PC-9 (cell line): ENCODE measurements around the gene ZNF763. TPM values are rescaled to one million over a fixed set of nuclear protein-coding genes. Genes with fewer than 3 reads are reported as not detected.
"Not testable (repeated sequence)": the region's sequence is repeated elsewhere in the genome, so short reads cannot be mapped to it uniquely, and the experiment has no call there.

ENCODE experiments used
- BruUV-seq: library from RNA; stranded (reverse); fragments of 400-500 nt; replicated peaks from 2 replicates; lab custom pipeline; 2021; lab: Mats Ljungman, UMichigan
- CTCF ChIA-PET: fragments of 300-600 bp; sonication (Branson Sonifier 250); formaldehyde crosslinking; loops from one replicate; lab custom pipeline; 2022; ENCODE audit warnings: antibody characterized with exemption; lab: Charles Lee
- POLR2A ChIA-PET: fragments of 300-600 bp; sonication (Branson Sonifier 250); formaldehyde crosslinking; loops from one replicate; lab custom pipeline; 2022; ENCODE audit warnings: antibody characterized with exemption; ENCODE audit not compliant: unreplicated experiment; lab: Charles Lee
- DNase-seq, 2 experiments: peaks; one replicate each; pipeline versions ENCODE4 v3.0.0 to v3.0.0-alpha.2; 2015 to 2022; ENCODE audit warnings: mixed read lengths in 1 of 2
- H2AFZ ChIP-seq: fragments of 200-600 bp; sonication (generic); 2 replicates; pipeline ENCODE4 v1.8.1; 2017; ENCODE audit warnings: antibody characterized with exemption
- H3F3A ChIP-seq: fragments of 200-600 bp; sonication (generic); 2 replicates; pipeline ENCODE4 v1.8.1; 2017; ENCODE audit warnings: antibody characterized with exemption, mild to moderate bottlenecking, low read depth; ENCODE audit not compliant: insufficient read depth
- H3K27ac ChIP-seq: fragments of 200-600 bp; sonication (generic); 2 replicates; pipeline ENCODE4 v1.6.1; 2016; ENCODE audit warnings: mixed run types
- H3K27me3 ChIP-seq: fragments of 200-600 bp; sonication (generic); 2 replicates; pipeline ENCODE4 v1.6.1; 2016; ENCODE audit warnings: low read depth, mixed run types; ENCODE audit not compliant: insufficient read depth
- H3K36me3 ChIP-seq: fragments of 200-600 bp; sonication (generic); 2 replicates; pipeline ENCODE4 v1.6.1; 2016; ENCODE audit warnings: low read depth, mixed run types
- H3K4me1 ChIP-seq: fragments of 200-600 bp; sonication (generic); replicated peaks from 2 replicates; pipeline ENCODE4 v1.6.1; 2016; ENCODE audit warnings: mixed run types; ENCODE audit not compliant: insufficient read depth
- H3K4me2 ChIP-seq: fragments of 200-600 bp; sonication (generic); 2 replicates; pipeline ENCODE4 v1.6.1; 2017; ENCODE audit warnings: mixed run types
- H3K4me3 ChIP-seq: fragments of 200-600 bp; sonication (generic); 2 replicates; pipeline ENCODE4 v1.6.1; 2016; ENCODE audit warnings: mixed run types
- H3K79me2 ChIP-seq: fragments of 200-600 bp; sonication (generic); 2 replicates; pipeline ENCODE4 v1.6.1; 2017; ENCODE audit warnings: low read depth, mixed run types
- H3K9me2 ChIP-seq: fragments of 200-600 bp; sonication (generic); 2 replicates; pipeline ENCODE4 v1.8.1; 2017; ENCODE audit warnings: mild to moderate bottlenecking; ENCODE audit not compliant: insufficient read depth
- H3K9me3 ChIP-seq: fragments of 200-600 bp; sonication (generic); 2 replicates; pipeline ENCODE4 v1.8.1; 2016; ENCODE audit warnings: low read depth; ENCODE audit not compliant: insufficient read depth
- H4K20me1 ChIP-seq: fragments of 200-600 bp; sonication (generic); 2 replicates; pipeline ENCODE4 v1.8.1; 2017; ENCODE audit not compliant: insufficient read depth
- EZH2 ChIP-seq: fragments of 200-600 bp; sonication (generic); IDR thresholded peaks from 2 replicates; pipeline ENCODE4 v1.8.0; 2017; ENCODE audit warnings: antibody characterized with exemption, low read depth
- intact Hi-C: fragments of 100-400 bp; cut with micrococcal nuclease; formaldehyde crosslinking; loops from one replicate; pipeline ENCODE4 v1.10.0; 2022; ENCODE audit not compliant: unreplicated experiment
- total RNA-seq: library from RNA; stranded (reverse); gene quantifications from 2 replicates; pipeline ENCODE4 v1.2.3, GENCODE V29; 2021
- TF ChIP-seq, protein P1 (sequence below): fragments of 200-600 bp; sonication (generic); conservative IDR thresholded peaks from 2 replicates; pipeline ENCODE4 v1.6.1; 2017; ENCODE audit warnings: mixed run types, antibody characterized with exemption, mild to moderate bottlenecking, moderate library complexity

Gene ZNF763
- total RNA-seq, 1 experiment from 2014 or later, result 0.83 TPM

DNA sequence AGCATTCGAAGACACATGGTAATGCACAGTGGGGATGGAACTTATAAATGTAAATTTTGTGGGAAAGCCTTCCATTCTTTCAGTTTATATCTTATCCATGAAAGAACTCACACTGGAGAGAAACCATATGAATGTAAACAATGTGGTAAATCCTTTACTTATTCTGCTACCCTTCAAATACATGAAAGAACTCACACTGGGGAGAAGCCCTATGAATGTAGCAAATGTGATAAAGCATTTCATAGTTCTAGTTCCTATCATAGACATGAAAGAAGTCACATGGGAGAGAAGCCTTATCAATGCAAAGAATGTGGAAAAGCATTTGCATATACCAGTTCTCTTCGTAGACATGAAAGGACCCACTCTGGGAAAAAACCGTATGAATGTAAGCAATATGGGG is 16.2 kb upstream of the ZNF763 start:
- TF ChIP-seq, protein P1, sequence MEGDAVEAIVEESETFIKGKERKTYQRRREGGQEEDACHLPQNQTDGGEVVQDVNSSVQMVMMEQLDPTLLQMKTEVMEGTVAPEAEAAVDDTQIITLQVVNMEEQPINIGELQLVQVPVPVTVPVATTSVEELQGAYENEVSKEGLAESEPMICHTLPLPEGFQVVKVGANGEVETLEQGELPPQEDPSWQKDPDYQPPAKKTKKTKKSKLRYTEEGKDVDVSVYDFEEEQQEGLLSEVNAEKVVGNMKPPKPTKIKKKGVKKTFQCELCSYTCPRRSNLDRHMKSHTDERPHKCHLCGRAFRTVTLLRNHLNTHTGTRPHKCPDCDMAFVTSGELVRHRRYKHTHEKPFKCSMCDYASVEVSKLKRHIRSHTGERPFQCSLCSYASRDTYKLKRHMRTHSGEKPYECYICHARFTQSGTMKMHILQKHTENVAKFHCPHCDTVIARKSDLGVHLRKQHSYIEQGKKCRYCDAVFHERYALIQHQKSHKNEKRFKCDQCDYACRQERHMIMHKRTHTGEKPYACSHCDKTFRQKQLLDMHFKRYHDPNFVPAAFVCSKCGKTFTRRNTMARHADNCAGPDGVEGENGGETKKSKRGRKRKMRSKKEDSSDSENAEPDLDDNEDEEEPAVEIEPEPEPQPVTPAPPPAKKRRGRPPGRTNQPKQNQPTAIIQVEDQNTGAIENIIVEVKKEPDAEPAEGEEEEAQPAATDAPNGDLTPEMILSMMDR, result no peak
- TF ChIP-seq EZH2, result no peak
- Histone ChIP-seq H4K20me1 (no peaks in the 10 kb centered on the region), H3K79me2 (no peaks in the 10 kb centered on the region), H3K9me2 (no peaks in the 10 kb centered on the region), H3F3A (peaks cover 12% of the 10 kb centered on the region), H2AFZ (no peak overlapping the region), H3K27me3 (no peaks in the 10 kb centered on the region), H3K4me2 (no peak overlapping the region), H3K9me3 (peaks cover 76% of the 10 kb centered on the region), H3K4me1 (no peaks in the 10 kb centered on the region), H3K36me3 (peaks cover 67% of the 10 kb centered on the region), H3K4me3 (peak overlapping the region; percentile 29; the same call in 1 of the 2 replicates), H3K27ac (no peak overlapping the region)
- no peak for DNase-seq
- no TSS peak for BruUV-seq
- intact Hi-C loops, result no loop called here
- CTCF ChIA-PET, result no interaction called here
- POLR2A ChIA-PET, result no interaction called here

DNA sequence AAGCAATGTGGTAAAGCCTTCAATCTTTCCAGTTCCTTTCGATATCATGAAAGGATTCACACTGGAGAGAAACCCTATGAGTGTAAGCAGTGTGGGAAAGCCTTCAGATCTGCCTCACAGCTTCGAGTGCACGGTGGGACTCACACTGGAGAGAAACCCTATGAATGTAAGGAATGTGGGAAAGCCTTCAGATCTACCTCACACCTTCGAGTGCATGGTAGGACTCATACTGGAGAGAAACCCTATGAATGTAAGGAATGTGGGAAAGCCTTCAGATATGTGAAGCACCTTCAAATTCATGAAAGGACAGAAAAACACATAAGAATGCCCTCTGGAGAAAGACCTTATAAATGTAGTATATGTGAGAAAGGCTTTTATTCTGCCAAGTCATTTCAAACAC is 15.6 kb upstream of the ZNF763 start:
- POLR2A ChIA-PET, result no interaction called here
- H3K9me3 ChIP-seq, result peaks cover 76% of the 10 kb centered on the region

GRCh38 chr19:11949614-11950080 is 15.2 kb upstream of the ZNF763 start:
- BruUV-seq, H2AFZ ChIP-seq, POLR2A ChIA-PET, H3K27me3 ChIP-seq, DNase-seq, H3K9me2 ChIP-seq, H3K27ac ChIP-seq, CTCF ChIA-PET, H3K4me1 ChIP-seq, intact Hi-C loops, H3K79me2 ChIP-seq, H4K20me1 ChIP-seq, H3K4me2 ChIP-seq: not testable (repeated sequence)
- H3K4me3 ChIP-seq, result peak overlapping the region; percentile 29
- H3F3A ChIP-seq, result peaks cover 12% of the 10 kb centered on the region
- peaks cover 58% of the 10 kb centered on the region for H3K36me3 ChIP-seq
- H3K9me3 ChIP-seq, result peaks cover 76% of the 10 kb centered on the region

More for the DNA sequence above, 15.6 kb upstream of the ZNF763 start:
- Histone ChIP-seq H3K36me3 (peaks cover 62% of the 10 kb centered on the region), H3K9me2 (no peaks in the 10 kb centered on the region), H3F3A (peaks cover 12% of the 10 kb centered on the region), H3K4me2 (no peak overlapping the region), H4K20me1 (no peaks in the 10 kb centered on the region), H3K27me3 (no peaks in the 10 kb centered on the region), H3K4me1 (no peaks in the 10 kb centered on the region), H3K27ac (no peak overlapping the region), H3K4me3 (peak overlapping the region; percentile 29), H3K79me2 (no peaks in the 10 kb centered on the region), H2AFZ (no peak overlapping the region)
- CTCF ChIA-PET, result no interaction called here
- BruUV-seq, result no TSS peak
- TF ChIP-seq, protein P1, result no peak
- no peak for TF ChIP-seq EZH2
- no peak for DNase-seq
- intact Hi-C loops, result no loop called here

DNA sequence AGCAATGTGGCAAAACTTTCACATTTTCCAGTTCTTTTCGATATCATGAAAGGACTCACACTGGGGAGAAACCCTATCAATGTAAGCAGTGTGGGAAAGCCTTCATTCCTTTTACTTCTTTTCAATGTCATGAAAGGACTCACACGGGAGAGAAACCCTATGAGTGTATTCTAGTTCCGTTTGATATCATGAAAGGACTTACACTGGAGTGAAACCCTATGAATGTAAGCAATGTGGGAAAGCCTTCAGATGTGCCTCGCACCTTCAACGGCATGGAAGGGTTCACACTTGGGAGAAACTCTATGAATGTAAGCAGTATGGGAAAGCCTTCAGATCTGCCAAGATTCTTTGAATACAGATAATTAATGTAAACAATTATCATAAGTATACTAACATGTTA is 14.5 kb upstream of the ZNF763 start:
- DNase-seq, result no peak
- Histone ChIP-seq H3K4me1 (no peaks in the 10 kb centered on the region), H4K20me1 (no peaks in the 10 kb centered on the region), H3K9me3 (peaks cover 79% of the 10 kb centered on the region), H3K27me3 (no peaks in the 10 kb centered on the region), H3K36me3 (peaks cover 52% of the 10 kb centered on the region), H3K4me2 (no peak overlapping the region), H3K79me2 (no peaks in the 10 kb centered on the region), H3K9me2 (no peaks in the 10 kb centered on the region), H3K27ac (no peak overlapping the region), H3F3A (peaks cover 12% of the 10 kb centered on the region), H2AFZ (no peak overlapping the region), H3K4me3 (peak overlapping the region; percentile 29)
- no TSS peak for BruUV-seq
- intact Hi-C loops, result no loop called here
- TF ChIP-seq EZH2, result no peak
- TF ChIP-seq, protein P1, result no peak
- CTCF ChIA-PET, result no interaction called here
- POLR2A ChIA-PET, result no interaction called here
